ENCODE data around the gene MFAP4. TPM values are rescaled to one million over a fixed set of nuclear protein-coding genes. Genes with fewer than 3 reads are reported as not detected.

The MFAP4 gene
- total and polyA plus RNA-seq, 11 donors, result 15.7 to 84.3 (median 35.7) TPM

GRCh38 chr17:19335951-19336631, 50.9 kb downstream of the MFAP4 start:
- ATAC-seq, result no peak
- Histone ChIP-seq H3K27me3 (no peaks in the 10 kb centered on the region), H3K9me3 (no peaks in the 10 kb centered on the region), H3K4me1 (peaks cover 0 to 30% (median 9%) of the 10 kb centered on the region in 12 donors), H3K36me3 (peaks cover 0 to 31% (median 19%) of the 10 kb centered on the region in 9 donors), H3K4me3 (no peak overlapping the region), H3K27ac (no peak overlapping the region)
- TF ChIP-seq CTCF (IDR thresholded peaks at IDR 0.05), result no peak
- no peak for TF ChIP-seq POLR2A (IDR thresholded peaks at IDR 0.05)
- intact Hi-C loops (cut with DNase I), result no loop called here
- 83 to 90% (median 86%) methylated on average over 7 to 18 of the region's 18 CpGs for WGBS, 4 donors
- DNase-seq, result no peak

- intact Hi-C loops (cut with DNase I), result no loop called here
- WGBS, 4 donors, result 85 to 97% (median 89%) methylated on average over 6 of the region's 6 CpGs
- H3K27me3 ChIP-seq, result no peaks in the 10 kb centered on the region
- H3K9me3 ChIP-seq, result no peaks in the 10 kb centered on the region
- peaks cover 0 to 46% (median 28%) of the 10 kb centered on the region in 9 donors for H3K36me3 ChIP-seq
- H3K4me3 ChIP-seq, result no peak overlapping the region
- TF ChIP-seq CTCF (IDR thresholded peaks at IDR 0.05) (no peak), POLR2A (IDR thresholded peaks at IDR 0.05) (no peak)
- ATAC-seq (no peak), DNase-seq (no peak)
- peaks cover 0 to 30% (median 9%) of the 10 kb centered on the region in 12 donors for H3K4me1 ChIP-seq
- no peak overlapping the region for H3K27ac ChIP-seq
Observed at GRCh38 chr17:19334331-19334730, 52.7 kb downstream of the MFAP4 start.

- Histone ChIP-seq H3K4me1 (peaks cover 0 to 30% (median 9%) of the 10 kb centered on the region in 12 donors), H3K4me3 (no peak overlapping the region), H3K36me3 (peaks cover 0 to 51% (median 31%) of the 10 kb centered on the region in 9 donors), H3K27me3 (no peaks in the 10 kb centered on the region), H3K9me3 (no peaks in the 10 kb centered on the region), H3K27ac (no peak overlapping the region)
- 92 to 95% (median 93%) methylated on average over 10 to 12 of the region's 12 CpGs for WGBS, 4 donors
- TF ChIP-seq CTCF (IDR thresholded peaks at IDR 0.05) (no peak), POLR2A (IDR thresholded peaks at IDR 0.05) (no peak)
- DNase-seq (no peak), ATAC-seq (no peak)
- intact Hi-C loops (cut with DNase I), result no loop called here
Observed at GRCh38 chr17:19333736-19334290, 53.2 kb downstream of the MFAP4 start.

MicroRNAs encoded within 50 kb of the gene (microRNA counts, 767-probe panel; counts per million panel counts)
- 3,157 to 3,436 counts per million in 2 donors for microRNA hsa-miR-1180

Small RNAs within 50 kb of the gene (microRNA-seq; reads per million reads assigned to microRNA genes)
- 132 to 502 (median 290) reads per million in 4 donors for gene MIR1180

Other genes with a start within 250 kb of the MFAP4 start
- gene EPN2, start 149.8 kb downstream of the MFAP4 start, total RNA-seq, result 100 to 1,000 TPM in 1 of 9 donors, 10 to 100 TPM in 8; 43.9 to 114 (median 73.9) TPM
- gene EPN2, start 149.8 kb downstream of the MFAP4 start, polyA plus RNA-seq, result 10 to 100 TPM; 26.4 to 37.9 TPM
- 10 to 100 TPM in 5 of 9 donors, 1 to 10 TPM in 4; 5.6 to 27.9 (median 10.8) TPM for gene B9D1, start 24.5 kb downstream of the MFAP4 start, total RNA-seq
- gene B9D1, start 24.5 kb downstream of the MFAP4 start, polyA plus RNA-seq, result 10 to 100 TPM in 1 of 2 donors, 1 to 10 TPM in 1; 9.1 to 10.7 TPM
- 10 to 100 TPM in 6 of 9 donors, 1 to 10 TPM in 3; 8.2 to 25.4 (median 12.1) TPM for gene MAPK7, start 8.7 kb downstream of the MFAP4 start, total RNA-seq
- gene MAPK7, start 8.7 kb downstream of the MFAP4 start, polyA plus RNA-seq, result 10 to 100 TPM in 1 of 2 donors, 1 to 10 TPM in 1; 5.7 to 20.0 TPM
- 1 to 10 TPM in 6 of 9 donors, under 1 TPM in 3; 0.45 to 1.5 (median 1.1) TPM for gene RNF112, start 24.0 kb upstream of the MFAP4 start, total RNA-seq
- gene RNF112, start 24.0 kb upstream of the MFAP4 start, polyA plus RNA-seq, result 1 to 10 TPM; 2.6 to 3.0 TPM
- 10 to 100 TPM in 7 of 9 donors, 1 to 10 TPM in 2; 5.8 to 25.5 (median 12.4) TPM for gene SLC47A1, start 146.7 kb upstream of the MFAP4 start, total RNA-seq
- gene SLC47A1, start 146.7 kb upstream of the MFAP4 start, polyA plus RNA-seq, result 1 to 10 TPM; 1.8 to 9.1 TPM

Measured in heart left ventricle (tissue), 16 donors.